GF-D8 (cell line): Measurements from ENCODE around the gene PNPLA5.
A peak's percentile ranks its signal among the peaks of the same experiment; 100 is the strongest.

ENCODE experiments used
- DNase-seq: peaks from one replicate; lab custom pipeline; 2025; lab: John Stamatoyannopoulos, UW

The PNPLA5 gene

DNA sequence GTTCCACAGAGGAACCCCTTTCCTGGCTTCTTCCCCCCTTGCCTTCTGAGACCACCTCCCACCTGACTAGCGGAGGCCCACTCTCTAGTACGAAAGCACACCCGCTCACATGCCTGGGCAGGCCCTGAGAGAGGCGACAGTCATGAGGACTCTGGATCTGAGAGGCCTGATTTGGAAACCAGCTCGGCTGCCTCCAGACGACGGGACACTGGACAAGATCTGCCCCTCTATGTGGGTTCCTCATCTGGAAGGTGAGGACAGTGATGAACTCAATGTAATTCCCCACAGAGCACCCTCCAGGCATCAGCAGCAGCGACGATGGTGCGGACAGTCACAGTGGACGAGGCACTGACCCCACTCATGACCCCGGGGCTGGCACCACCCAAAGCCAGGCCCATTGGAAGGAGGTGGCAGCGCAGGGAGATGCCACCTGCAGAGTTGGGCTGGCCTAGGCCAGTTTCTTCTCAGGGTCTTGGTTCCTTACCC is 37.0 kb downstream of the PNPLA5 start:
- no peak for DNase-seq

DNA sequence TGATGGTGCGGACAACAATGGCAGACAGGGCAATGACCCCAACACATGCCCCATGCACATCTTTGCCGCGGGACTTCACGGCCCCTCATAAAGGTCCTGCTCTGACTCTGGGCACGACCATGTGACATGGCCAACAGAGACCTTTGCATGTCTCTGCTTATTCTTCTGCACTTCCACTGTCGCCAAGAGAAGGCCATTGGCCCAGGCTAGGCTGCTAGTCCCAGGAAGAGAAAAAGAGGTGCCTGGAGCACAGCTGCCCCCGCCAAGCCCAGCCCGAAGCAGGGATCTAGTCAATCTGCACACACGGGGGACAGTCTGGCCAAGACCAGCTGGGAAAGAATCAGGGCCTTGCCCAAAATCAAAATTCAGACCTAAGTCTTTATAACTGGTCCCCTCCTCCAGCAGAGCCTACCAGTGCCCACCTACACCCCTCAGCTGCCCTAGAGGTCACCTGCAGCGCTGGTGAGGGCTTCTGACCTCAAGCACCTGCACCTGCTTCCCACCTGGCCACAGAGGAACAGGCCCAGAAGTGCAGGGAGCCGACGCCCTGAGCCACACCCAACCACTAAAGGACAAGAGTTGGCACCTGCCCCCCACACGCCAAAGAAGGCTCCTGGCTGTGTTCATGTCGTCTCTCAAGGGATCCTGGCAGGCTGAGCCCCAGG is 37.6 kb downstream of the PNPLA5 start:
- no peak for DNase-seq

DNA sequence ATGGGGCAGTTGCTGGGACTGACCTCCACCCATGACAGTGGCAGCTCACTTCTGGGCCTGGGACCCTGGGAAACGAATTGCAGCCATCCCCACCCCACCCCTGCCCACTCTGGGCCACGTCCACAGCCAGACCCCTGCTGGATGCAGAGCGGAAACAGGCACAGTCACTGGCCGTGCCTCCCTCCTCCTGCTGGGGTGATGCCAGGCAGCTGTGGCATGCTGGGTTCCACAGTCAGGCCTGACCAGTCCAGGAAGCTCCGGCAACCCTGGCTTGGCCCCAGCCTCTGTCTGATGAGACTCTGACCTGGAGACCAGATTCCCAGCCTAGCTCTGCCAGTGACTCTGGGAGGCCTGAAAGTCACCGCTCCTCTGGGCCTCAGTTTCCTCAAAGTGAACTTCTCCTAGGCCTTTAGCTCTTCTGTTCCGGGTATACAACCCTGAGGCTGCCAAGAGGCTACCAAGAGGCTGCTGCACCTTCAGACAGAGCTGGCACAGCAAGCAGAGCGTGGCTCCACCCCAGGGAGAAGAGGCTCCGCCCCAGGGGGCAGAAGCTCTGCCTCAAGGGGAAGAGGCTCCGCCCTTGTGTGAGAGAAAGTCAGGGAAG is 38.4 kb downstream of the PNPLA5 start:
- no peak for DNase-seq

DNA sequence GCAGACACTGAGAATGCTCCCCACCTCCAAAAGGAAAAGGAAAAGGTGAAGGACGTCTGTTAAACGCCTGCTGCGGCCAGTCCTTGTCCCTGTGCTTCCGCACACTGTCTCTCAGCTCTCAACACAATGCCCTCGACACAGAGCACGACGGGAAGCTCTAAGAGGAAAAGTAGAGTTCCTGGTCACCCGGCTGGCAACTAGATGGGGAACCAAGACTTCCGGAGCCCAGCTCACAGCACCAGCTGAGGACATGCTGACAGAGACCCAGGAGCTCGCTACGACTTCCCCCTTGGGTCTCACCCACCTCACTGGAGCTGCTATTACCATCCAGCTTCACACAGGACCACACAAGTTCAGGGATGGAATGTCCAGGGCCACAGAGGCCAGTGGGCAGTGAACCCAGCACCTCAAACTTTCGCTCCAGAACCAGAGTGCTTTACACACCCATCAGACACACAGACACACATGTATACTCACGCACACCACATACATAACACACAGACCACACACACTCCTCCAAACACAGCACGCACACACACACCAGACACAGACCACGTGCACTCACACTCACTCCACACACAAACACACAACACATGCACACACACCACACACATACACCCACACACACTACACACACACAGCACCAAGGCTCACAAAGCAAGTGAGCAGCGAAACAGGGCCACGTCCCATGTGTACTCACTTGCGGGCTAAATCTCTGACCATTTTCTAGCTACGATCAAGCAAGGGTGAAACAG is 39.1 kb downstream of the PNPLA5 start:
- DNase-seq = peak; percentile 36

DNA sequence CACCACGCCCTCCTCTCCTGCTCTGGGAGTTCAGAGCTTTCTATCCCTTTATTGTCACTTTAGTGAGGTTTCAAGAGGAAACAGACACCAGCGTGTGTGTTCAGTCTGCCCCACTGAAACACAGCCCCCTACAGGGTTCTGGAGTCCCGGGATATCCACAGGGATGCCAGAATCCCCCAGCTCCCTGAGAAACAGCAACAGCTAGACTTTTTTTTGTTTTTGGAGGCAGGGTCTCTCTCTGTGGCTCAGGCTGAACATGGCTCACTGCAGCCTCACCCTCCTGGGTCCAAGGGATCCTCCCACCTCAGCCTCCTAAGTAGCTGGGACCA is 39.9 kb downstream of the PNPLA5 start:
- no peak for DNase-seq

DNA sequence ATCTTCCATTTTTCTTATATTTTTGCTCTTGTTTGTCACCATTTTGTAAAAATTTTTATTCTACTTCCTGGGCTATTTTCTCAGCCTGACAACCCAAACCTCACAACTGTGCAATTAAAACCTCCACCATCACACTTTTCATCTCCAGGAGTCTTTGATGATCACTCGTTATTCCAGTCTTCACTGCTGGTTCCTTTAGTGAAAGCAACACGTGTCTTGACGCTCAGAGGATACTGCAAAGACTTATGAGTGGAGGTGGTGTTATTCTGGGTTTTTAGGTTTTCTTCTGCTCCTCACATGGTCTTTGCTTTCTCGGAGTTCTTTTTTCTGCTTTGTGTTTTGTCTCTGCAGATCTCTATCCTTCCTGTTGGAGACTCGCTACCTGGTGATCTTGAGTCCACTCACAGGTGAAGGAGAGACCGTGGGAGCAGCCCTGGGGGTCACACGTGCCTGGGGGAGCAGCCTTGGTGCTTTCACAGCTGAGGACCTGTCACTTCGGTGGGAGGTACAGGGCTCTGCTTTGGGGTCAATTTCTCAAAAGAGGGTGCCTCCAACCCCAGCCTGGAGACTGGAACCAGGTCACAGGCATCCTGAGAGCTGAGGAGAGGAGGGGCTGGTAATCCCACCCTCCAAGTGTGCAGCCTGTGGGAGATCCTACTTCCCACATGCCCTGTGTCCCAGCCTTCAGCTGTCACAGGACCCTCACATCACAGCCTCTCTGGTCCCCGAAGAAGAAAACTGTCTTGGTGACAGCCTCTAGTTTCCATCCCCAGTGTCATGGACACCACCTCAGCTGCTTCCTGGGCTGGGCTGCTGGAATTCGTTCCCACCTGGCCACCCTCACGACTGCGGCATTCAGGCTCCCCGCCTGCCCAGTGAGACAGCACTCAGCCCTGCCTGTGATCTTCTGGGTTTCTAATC is 40.5 kb downstream of the PNPLA5 start:
- DNase-seq = no peak

DNA sequence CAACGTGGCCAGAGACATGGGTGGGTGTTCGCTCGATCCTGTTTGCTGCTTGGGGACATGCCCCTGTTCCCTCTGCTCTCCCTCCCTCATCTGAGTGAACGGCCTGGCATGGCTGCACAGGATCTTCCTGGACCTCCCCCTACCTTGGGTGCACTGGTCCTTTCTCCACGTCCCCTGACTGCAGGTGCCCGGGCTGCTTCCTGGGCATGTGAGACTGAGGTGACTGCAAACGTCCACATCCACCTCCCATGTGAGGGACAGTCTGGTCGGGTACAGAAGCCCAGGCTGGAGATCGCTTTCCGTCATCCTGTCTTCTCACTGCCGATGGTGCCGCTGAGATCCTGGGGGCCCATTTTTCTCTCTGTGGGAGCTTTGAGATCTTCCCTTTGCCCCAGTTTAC is 41.3 kb downstream of the PNPLA5 start:
- DNase-seq = no peak

DNA sequence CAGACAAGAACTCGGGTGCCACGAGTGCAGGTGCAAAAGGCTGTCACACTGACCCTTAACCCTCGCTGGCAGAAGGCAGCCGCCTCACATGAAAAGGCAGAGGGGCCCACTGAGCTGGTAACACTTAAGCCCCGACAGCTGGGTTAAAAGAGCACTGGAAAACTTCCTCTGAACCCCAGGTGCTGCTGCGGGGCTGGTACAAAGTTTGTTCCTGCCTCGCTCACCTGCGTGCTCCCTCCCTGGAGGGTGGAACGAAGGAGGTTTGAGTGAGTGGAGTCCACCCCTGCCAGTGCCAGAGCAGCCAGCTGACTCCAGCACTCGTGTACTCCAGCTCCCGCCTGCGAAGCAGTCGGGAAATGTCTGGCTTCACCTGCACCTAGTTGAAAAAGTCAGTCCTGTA is 42.1 kb downstream of the PNPLA5 start:
- no peak for DNase-seq

DNA sequence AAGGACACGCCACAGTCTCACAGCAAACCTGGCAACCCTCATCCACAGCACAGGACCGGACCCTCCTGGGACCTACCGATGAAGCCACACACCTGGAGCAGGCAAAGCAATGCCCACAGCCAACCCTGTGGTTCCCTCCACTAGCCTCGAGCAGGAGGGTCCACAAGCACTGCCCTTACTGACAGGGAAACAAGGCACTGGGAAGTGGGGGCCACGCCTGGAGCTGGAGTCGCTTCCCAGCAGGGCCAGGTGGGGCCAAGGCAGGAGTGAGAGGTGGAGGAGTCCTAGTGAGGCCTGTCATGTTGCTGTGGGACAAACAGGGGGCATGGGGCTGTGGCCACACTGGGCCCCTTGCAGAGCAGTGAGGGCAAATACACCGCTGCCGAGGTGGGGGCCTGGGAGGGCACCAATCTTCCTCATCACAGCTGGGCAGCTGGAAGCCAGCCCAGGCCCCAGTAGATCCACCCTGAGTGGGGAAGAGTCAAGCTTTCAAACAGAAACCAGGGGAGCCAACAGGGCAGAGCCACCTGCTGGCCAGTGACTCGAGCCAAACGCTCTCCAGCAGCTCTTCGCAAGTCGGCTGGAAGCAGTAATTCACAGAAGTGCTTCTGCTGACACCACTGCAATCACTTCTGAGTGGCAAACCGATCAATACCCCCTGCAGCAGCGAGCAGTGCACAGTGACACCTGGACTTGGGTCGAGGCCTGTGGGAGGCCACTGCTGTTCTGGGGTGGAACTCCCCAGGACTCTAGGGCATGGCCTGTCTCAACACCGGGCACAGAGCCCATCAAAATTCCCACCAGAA is 43.2 kb downstream of the PNPLA5 start:
- no peak for DNase-seq

DNA sequence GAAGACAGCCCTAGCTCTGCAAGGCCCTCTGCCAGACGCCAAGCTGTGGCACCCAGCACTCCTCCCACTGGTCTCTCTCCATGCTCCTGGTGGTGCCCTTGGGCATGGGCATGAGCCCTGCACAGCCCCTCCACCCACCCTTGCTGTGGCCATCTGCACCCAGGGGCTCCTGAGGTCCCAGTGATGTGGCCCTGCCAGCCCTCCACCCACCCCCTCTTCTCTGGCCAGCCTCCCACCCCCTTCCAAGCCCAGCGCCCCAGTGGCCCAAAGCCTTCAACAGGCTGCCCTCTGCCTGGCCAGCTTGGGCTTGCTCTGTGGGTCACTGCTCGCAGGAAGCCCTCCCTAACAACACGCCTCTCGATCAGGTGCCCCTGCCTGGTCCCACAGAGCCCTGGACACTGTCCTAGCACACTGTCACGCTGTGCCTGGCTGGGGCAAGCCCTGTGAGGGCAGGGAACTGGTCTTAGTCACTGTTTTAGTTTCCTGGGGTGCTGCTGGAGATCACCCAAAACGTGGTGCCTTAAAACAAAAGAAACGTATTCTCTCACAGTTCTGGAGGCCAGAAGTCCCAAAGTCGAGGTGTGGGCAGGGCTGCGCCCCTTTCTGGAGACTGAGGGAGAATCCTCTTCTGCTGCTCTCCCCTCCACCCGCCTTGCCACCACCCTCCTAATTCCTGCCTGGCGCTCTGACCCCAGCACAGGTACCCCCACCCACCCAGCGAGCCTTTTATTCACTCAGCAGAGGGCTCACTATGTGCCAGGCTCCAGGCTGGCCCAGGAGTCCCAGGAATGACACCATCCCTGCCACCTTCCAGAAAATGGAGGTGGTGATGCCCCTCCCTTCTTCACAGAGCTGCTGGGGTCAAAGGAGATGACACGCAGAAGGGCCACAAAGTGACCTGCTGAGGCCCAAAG is 44.2 kb downstream of the PNPLA5 start:
- DNase-seq = no peak

DNA sequence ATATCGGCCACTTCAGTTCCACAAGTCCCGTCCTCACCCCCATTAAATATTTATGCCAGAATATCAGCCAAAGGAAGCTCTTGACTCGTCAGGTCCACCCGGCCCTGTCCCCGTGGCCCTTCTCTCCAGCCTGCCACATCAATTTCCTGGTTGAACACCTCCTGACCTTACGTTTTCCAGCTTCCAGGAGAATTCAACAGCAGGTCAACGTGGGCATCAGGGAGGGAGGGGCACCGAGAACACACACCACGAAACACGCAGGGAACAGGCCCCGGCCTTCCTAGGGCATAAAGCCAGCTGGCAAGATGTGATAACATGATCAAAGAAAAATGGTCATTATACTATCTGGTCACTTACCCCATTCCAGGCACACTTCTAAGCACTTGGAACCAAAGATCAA is 44.8 kb downstream of the PNPLA5 start:
- no peak for DNase-seq

DNA sequence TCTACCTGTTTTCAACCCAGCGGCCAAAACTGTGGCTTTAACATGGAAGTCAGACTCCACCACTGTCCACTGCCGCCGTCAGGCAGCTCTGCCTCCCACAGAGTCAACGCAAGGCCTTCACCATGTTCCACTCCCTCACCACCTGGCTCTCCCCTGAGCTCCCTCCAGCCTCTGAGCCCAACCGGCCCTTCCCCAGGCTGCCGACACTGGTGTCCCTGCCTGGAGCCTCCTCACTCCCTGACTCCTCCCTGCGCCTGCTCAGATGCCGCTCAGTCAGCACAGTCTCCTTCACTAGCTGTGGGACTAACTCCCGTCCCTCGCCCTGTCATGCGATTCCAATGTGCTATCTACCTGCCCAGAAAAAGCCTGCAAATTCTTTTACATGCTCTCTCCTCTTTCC is 45.8 kb downstream of the PNPLA5 start:
- no peak for DNase-seq

DNA sequence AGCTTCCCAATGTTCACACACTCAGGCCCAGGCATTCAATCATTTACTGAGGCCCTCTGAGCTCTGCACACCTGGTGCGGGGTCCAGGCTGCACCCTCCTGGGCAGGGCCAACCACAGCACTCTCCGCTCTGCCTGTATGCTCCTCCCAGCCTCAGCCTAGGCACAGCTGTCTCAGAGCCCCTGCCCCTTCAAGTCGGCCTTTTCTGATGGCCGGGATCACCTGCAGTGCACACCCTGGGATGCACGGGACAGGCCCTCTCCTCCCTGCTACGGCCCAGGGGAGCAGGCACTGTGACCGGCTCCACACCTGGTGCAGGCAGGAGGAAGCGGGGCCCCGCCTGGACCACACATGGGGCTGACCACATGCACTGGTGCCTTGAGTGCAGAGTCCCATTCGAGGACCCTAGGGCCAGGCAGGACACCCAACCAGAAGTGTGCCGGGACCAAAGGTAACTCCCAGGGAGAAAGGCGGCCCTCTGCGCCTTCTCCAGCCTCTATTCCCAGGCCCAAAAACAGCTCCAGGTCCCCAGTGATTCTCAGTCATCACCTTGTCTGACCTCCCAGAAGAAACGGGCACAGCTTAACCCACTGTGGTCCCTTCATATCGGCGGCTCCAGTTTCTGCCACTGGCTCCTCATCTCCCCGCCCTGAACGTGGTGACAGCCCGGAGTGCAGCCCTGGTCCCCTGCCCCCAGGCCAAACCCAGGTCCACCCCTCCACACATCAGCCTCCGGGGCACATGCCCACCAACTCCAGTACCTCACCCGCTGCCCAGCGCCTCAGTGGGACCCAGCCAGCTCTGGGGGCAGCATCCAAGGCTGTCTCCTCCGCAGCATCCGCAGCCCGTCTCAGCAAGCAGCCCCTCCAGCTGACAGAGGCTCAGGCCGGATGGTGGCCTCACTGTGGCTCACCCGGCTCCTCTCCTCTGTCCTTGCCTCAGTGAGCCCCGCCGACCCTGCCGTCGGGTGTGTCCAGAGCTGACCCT is 47.0 kb downstream of the PNPLA5 start:
- DNase-seq = no peak

DNA sequence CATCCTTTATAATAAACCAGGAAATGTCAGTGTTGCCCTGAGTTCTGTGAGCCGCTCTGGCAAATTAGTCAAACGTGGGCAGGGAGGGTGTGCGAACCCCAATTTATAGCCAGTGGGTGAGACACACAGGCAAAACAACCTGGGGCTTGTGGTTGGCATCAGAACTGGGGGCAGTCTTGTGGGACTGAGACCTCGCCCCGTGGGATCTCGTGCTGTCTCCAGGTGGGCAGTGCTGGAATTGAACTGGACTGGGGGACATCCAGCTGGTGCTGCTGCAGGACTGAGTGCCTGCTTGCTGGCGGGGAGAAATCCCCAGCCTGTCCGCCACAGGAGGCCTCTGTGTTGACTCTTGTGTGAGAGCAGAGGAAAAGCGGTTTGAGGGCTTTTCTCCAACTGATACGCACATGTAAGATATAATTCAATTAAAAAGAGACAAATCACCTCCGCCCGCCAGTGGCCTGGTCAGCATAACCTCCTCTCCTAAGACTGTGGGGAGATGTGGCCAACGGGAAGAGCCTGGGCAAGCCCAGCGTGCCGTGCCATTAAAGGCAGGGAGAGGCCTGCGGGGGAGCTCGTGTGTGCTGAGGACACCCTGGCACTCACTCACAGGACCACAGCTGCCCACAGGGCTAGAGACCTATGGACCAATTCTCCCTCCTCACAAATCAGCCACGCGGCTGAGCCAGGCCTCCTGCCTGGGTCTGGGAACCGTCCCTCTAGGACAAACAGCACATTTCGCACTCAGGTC is 47.9 kb downstream of the PNPLA5 start:
- DNase-seq = no peak

DNA sequence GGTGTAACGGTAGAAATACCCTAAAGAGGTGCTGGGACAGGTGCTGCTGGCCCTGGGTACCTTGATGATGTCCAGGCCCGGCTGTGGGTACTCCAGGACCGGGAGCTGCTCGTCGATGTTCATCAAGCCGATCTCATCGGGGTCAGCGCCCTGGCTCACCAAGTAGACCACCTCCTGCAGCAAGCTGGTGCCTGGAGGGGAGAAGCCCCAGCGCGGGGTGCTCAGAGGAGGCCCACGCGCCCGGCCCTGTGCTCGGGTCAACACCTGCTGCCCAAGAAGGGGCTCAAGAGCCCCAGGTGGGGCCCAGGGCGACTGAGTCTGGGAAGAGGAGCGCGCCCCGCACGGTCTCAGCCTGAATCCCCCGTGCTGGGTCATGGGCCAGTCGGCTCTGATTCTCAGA is 50.1 kb downstream of the PNPLA5 start:
- DNase-seq = no peak

DNA sequence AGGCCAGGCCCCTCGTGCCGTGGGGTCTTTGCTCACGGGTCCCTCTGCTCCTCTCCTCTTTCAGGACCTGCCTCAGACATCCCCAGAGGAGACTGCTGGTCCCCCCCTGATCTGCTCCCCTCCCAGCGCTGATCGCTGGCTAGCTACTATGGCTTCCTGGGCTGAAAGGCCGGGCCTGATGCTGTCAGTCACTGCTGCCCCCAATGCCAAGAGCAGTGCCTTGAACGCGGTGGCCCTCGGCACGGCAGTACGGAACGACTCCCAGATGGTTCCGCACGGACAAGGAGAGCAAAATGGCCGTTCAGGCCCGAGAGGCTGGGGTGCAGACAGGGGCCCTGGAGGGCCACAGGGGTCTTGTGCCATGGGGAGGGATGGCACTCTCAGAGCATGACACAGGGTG is 51.0 kb downstream of the PNPLA5 start:
- DNase-seq = no peak

DNA sequence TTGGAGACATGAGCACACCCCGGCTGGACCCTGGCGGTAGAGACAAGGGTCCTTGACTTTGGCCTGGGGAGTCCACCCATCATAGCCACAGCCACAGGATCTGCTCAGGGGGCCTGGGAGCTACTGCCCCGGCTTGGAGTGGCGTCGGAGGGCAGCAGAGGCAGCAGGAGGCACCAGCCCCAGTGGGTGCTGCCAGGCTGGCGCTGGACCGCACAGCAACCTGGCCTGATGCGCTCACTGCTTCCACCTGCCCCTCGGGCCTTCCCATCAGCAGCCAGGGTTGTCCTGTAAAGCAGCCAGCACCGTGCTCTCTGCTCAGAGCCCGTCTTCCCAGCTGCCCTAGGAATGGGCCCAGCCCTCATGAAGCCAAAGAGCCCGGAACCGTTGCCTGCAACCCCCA is 51.4 kb downstream of the PNPLA5 start:
- no peak for DNase-seq

DNA sequence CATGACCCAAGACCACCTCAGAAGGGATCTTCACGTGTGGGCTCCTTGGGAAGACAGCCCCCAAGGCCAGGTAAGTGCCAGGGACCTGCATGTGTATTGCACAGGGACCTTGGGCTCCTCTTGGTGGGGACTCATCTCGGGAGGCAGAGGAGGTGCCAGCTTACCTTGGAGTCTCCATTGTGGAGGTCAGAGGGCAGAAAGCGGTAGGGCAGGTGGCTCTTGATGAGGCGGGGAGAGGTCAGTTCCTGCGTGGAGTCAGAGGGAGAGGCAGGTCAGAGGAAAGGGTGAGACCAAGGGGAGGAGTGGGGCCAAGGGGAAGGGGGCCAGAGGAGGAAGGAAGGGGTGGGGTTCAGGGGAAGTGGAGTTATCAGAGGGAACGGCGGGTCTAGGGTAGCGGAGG is 52.0 kb downstream of the PNPLA5 start:
- DNase-seq = no peak
